ENCODE data around the gene ERMN. TPM values are rescaled to one million over a fixed set of nuclear protein-coding genes. Genes with fewer than 3 reads are reported as not detected.
"Not testable (repeated sequence)": the region's sequence is repeated elsewhere in the genome, so short reads cannot be mapped to it uniquely, and the experiment has no call there.

ERMN gene
- not detected for total RNA-seq (2021; fragmentation: NEBNext Ultra II Directional; extraction: Animal tissue kit (Norgen Biotek cat#: 25700))
- long read RNA-seq: 0 reads

GRCh38 chr2:157325786-157326185 is at the start of gene ERMN:
TSS of gene ERMN (minus strand) at chr2:157325824. CDS start at chr2:157325642, 182 bp downstream.
- H3K27me3 Mint-ChIP-seq (ENCODE audit: insufficient read depth): peaks cover 7% of the 10 kb centered on the region
- H3K4me3 Mint-ChIP-seq: no peak within 1 kb of the TSS
- no peaks in the 10 kb centered on the region for H3K9me3 Mint-ChIP-seq
- H3K4me1 Mint-ChIP-seq (ENCODE audit: low read depth): 0 out of 2 replicates have a peak, but pooled peaks cover 9% of the 10 kb centered on the region
- no peak within 1 kb of the TSS for H3K27ac Mint-ChIP-seq
- no peak for TF ChIP-seq CTCF (IDR thresholded peaks at IDR 0.05)
- DNase-seq: no peak
- no peaks in the 10 kb centered on the region for H3K36me3 Mint-ChIP-seq (ENCODE audit: low read depth)

- TF ChIP-seq CTCF (IDR thresholded peaks at IDR 0.05): no peak
- no peak overlapping the region for H3K4me3 Mint-ChIP-seq
- H3K27me3 Mint-ChIP-seq (ENCODE audit: insufficient read depth): no peaks in the 10 kb centered on the region
- no peak overlapping the region for H3K27ac Mint-ChIP-seq
- no peaks in the 10 kb centered on the region for H3K4me1 Mint-ChIP-seq (ENCODE audit: low read depth)
- H3K36me3 Mint-ChIP-seq (ENCODE audit: low read depth): peaks cover 4% of the 10 kb centered on the region; the same call in 1 of the 2 replicates
- no peak for DNase-seq
- peaks cover 10% of the 10 kb centered on the region; the same call in 1 of the 2 replicates for H3K9me3 Mint-ChIP-seq
Measured at GRCh38 chr2:157375384-157375783, 49.8 kb upstream of the ERMN start.

GRCh38 chr2:157368508-157368907 is 42.9 kb upstream of the ERMN start:
- H3K4me1 Mint-ChIP-seq (ENCODE audit: low read depth); H3K9me3 Mint-ChIP-seq; H3K27me3 Mint-ChIP-seq (ENCODE audit: insufficient read depth); H3K27ac Mint-ChIP-seq; H3K4me3 Mint-ChIP-seq; DNase-seq; H3K36me3 Mint-ChIP-seq (ENCODE audit: low read depth): not testable (repeated sequence)

GRCh38 chr2:157367704-157368103 is 42.1 kb upstream of the ERMN start:
- H3K9me3 Mint-ChIP-seq: no peaks in the 10 kb centered on the region
- H3K27me3 Mint-ChIP-seq (ENCODE audit: insufficient read depth): no peaks in the 10 kb centered on the region
- no peak overlapping the region for H3K4me3 Mint-ChIP-seq
- no peak for TF ChIP-seq CTCF (IDR thresholded peaks at IDR 0.05)
- no peak overlapping the region for H3K27ac Mint-ChIP-seq
- no peaks in the 10 kb centered on the region for H3K36me3 Mint-ChIP-seq (ENCODE audit: low read depth)
- H3K4me1 Mint-ChIP-seq (ENCODE audit: low read depth): no peaks in the 10 kb centered on the region
- DNase-seq: no peak

- H3K4me1 Mint-ChIP-seq (ENCODE audit: low read depth): no peaks in the 10 kb centered on the region
- H3K27me3 Mint-ChIP-seq (ENCODE audit: insufficient read depth): no peaks in the 10 kb centered on the region; the same call in 1 of the 2 replicates
- no peak for DNase-seq
- H3K27ac Mint-ChIP-seq: no peak overlapping the region
- TF ChIP-seq CTCF (IDR thresholded peaks at IDR 0.05): no peak
- no peaks in the 10 kb centered on the region; the same call in 1 of the 2 replicates for H3K36me3 Mint-ChIP-seq (ENCODE audit: low read depth)
- H3K4me3 Mint-ChIP-seq: no peak overlapping the region
- H3K9me3 Mint-ChIP-seq: peaks cover 12% of the 10 kb centered on the region
Measured at GRCh38 chr2:157364257-157364974, 38.8 kb upstream of the ERMN start.

GRCh38 chr2:157363612-157364101 is 38.0 kb upstream of the ERMN start:
- no peak for DNase-seq
- H3K27me3 Mint-ChIP-seq (ENCODE audit: insufficient read depth): no peaks in the 10 kb centered on the region; the same call in 1 of the 2 replicates
- TF ChIP-seq CTCF (IDR thresholded peaks at IDR 0.05): no peak

More at GRCh38 chr2:157363612-157364101, 38.0 kb upstream of the ERMN start:
- no peak overlapping the region for H3K4me3 Mint-ChIP-seq
- H3K36me3 Mint-ChIP-seq (ENCODE audit: low read depth): no peaks in the 10 kb centered on the region; the same call in 1 of the 2 replicates
- peaks cover 12% of the 10 kb centered on the region for H3K9me3 Mint-ChIP-seq
- no peak overlapping the region for H3K27ac Mint-ChIP-seq
- H3K4me1 Mint-ChIP-seq (ENCODE audit: low read depth): no peaks in the 10 kb centered on the region

All from HFFc6 (cell line).